HCT116 (cell line): ENCODE measurements around the gene PPIP5K2. TPM values are rescaled to one million over a fixed set of nuclear protein-coding genes. Genes with fewer than 3 reads are reported as not detected.

ENCODE experiments used
- ATAC-seq: fragments of 200-7000 bp; cut with Tn5 transposase; 2 replicates; pipeline ENCODE4 v1.9.1; 2020; ENCODE audit warnings: mild to moderate bottlenecking, moderate library complexity
- BruUV-seq: library from RNA; stranded (reverse); fragments of 400-500 nt; replicated peaks from 2 replicates; lab custom pipeline; 2021; lab: Mats Ljungman, UMichigan
- CTCF ChIA-PET: fragments of 300-600 bp; sonication (Branson Sonifier 250); formaldehyde crosslinking; loops from one replicate; lab custom pipeline; 2021; ENCODE audit warnings: antibody characterized with exemption; lab: Charles Lee
- POLR2A ChIA-PET: fragments of 300-600, 350-600 bp; sonication (Branson Sonifier 250); formaldehyde crosslinking; loops from one replicate; lab custom pipeline; 2021; ENCODE audit warnings: antibody characterized with exemption; lab: Charles Lee
- RAD21 ChIA-PET, 2 experiments: fragments of 300-600 bp; sonication (Branson Sonifier 250); formaldehyde crosslinking; loops; one replicate each; lab custom pipeline; 2023; ENCODE audit warnings: low total read pairs in 2 of 2; ENCODE audit not compliant: uncharacterized antibody in 2 of 2, unreplicated experiment in 2 of 2, low non-redundant PET in 1 of 2; lab: Charles Lee
- DNase-seq: peaks from one replicate; pipeline ENCODE4 v3.0.0-alpha.2; 2010; ENCODE audit warnings: low read depth, low spot score
- H2AFZ ChIP-seq: fragments of 200-600 bp; shearing (Covaris generic), sonication (generic); 2 replicates; pipeline ENCODE4 v1.6.1; 2017; ENCODE audit warnings: low read depth, mixed run types, mixed read lengths, antibody characterized with exemption, low read length; ENCODE audit not compliant: poor library complexity, severe bottlenecking
- H3K27ac ChIP-seq: 2 replicates; pipeline ENCODE4 v1.5.1; 2012; ENCODE audit warnings: low read depth, low read length
- H3K27me3 ChIP-seq: fragments of 200-600 bp; sonication (generic); 2 replicates; pipeline ENCODE4 v1.6.1; 2016; ENCODE audit warnings: mixed run types, low read length, mixed read lengths; ENCODE audit not compliant: insufficient read depth
- H3K36me3 ChIP-seq, 2 experiments: fragments of 200-500 bp in 1 of 2; fragments of 200-600 bp in 1 of 2; sonication (Bioruptor generic) in 1 of 2; sonication (generic) in 1 of 2; 2 replicates each; pipeline versions ENCODE4 v1.5.1 to v1.6.1; 2014 to 2016; ENCODE audit warnings: low read length in 2 of 2, inconsistent platforms in 1 of 2, mixed read lengths in 1 of 2, mixed run types in 1 of 2; ENCODE audit not compliant: insufficient read depth in 2 of 2, control insufficient read depth in 1 of 2
- H3K4me1 ChIP-seq, 2 experiments: fragments of 200-600 bp in 1 of 2; sonication (generic) in 1 of 2; 2 replicates each; pipeline versions ENCODE4 v1.5.1 to v1.6.1; 2012 to 2017; ENCODE audit warnings: low read length in 2 of 2, inconsistent platforms in 1 of 2, mild to moderate bottlenecking in 1 of 2, mixed read lengths in 1 of 2, mixed run types in 1 of 2, moderate library complexity in 1 of 2; ENCODE audit not compliant: insufficient read depth in 2 of 2, control insufficient read depth in 1 of 2
- H3K4me2 ChIP-seq: fragments of 200-600 bp; sonication (generic); 2 replicates; pipeline ENCODE4 v1.6.1; 2017; ENCODE audit warnings: mixed run types, low read length, mixed read lengths
- H3K4me3 ChIP-seq, 2 experiments: fragments of 200-600 bp in 1 of 2; sonication (generic) in 1 of 2; replicated peaks in 1 of 2; 2 replicates each; pipeline ENCODE4 v1.5.1; 2011 to 2016; ENCODE audit warnings: low read length in 2 of 2, control low read depth in 1 of 2, low read depth in 1 of 2, mild to moderate bottlenecking in 1 of 2, mixed read lengths in 1 of 2, mixed run types in 1 of 2
- H3K79me2 ChIP-seq: fragments of 200-600 bp; sonication (generic); 2 replicates; pipeline ENCODE4 v1.6.1; 2017; ENCODE audit warnings: mild to moderate bottlenecking, mixed run types, low read length, moderate library complexity, mixed read lengths; ENCODE audit not compliant: insufficient read depth
- H3K9ac ChIP-seq: fragments of 200-600 bp; sonication (generic); 2 replicates; pipeline ENCODE4 v1.6.1; 2016; ENCODE audit warnings: low read length, mixed read lengths
- H3K9me2 ChIP-seq: fragments of 200-600 bp; sonication (generic), shearing (Covaris generic); 2 replicates; pipeline ENCODE4 v1.6.1; 2017; ENCODE audit warnings: mixed run types, mild to moderate bottlenecking, moderate library complexity; ENCODE audit not compliant: insufficient read depth
- H3K9me3 ChIP-seq, 2 experiments: fragments of 200-500 bp in 1 of 2; fragments of 200-600 bp in 1 of 2; sonication (Bioruptor generic) in 1 of 2; sonication (generic) in 1 of 2; 2 replicates each; pipeline ENCODE4 v1.6.1; 2014 to 2017; ENCODE audit warnings: low read length in 2 of 2, mixed read lengths in 2 of 2, inconsistent platforms in 1 of 2, low read depth in 1 of 2, mild to moderate bottlenecking in 1 of 2, mixed run types in 1 of 2, moderate library complexity in 1 of 2; ENCODE audit not compliant: control insufficient read depth in 1 of 2, insufficient read depth in 1 of 2
- H4K20me1 ChIP-seq: fragments of 200-600 bp; sonication (generic), shearing (Covaris generic); 2 replicates; pipeline ENCODE4 v1.6.1; 2017; ENCODE audit warnings: mixed run types, mild to moderate bottlenecking, moderate library complexity; ENCODE audit not compliant: insufficient read depth
- ATF3 ChIP-seq: IDR thresholded peaks from 2 replicates; pipeline ENCODE4 v1.6.1; 2012
- CBX3 ChIP-seq: IDR thresholded peaks from 2 replicates; pipeline ENCODE4 v1.6.1; 2012; ENCODE audit warnings: low read depth
- CEBPB ChIP-seq: IDR thresholded peaks from 2 replicates; pipeline ENCODE4 v1.6.1; 2012; ENCODE audit warnings: low read depth
- EGR1 ChIP-seq: IDR thresholded peaks from 2 replicates; pipeline ENCODE4 v1.6.1; 2012; ENCODE audit warnings: low read depth
- ELF1 ChIP-seq: IDR thresholded peaks from 2 replicates; pipeline ENCODE4 v1.6.1; 2012; ENCODE audit warnings: low read depth, borderline replicate concordance
- EZH2phosphoT487 ChIP-seq: fragments of 200-600 bp; IDR thresholded peaks from 2 replicates; pipeline ENCODE4 v1.6.1; 2018; ENCODE audit warnings: antibody characterized with exemption, borderline replicate concordance
- FOSL1 ChIP-seq: IDR thresholded peaks from 2 replicates; pipeline ENCODE4 v1.6.1; 2012; ENCODE audit warnings: low read depth
- MAX ChIP-seq: IDR thresholded peaks from 2 replicates; pipeline ENCODE4 v1.6.1; 2012
- POLR2A ChIP-seq: IDR thresholded peaks from 2 replicates; pipeline ENCODE4 v1.7.0; 2011; ENCODE audit warnings: borderline replicate concordance; ENCODE audit not compliant: insufficient read depth, insufficient read length; ENCODE audit errors: extremely low read depth
- POLR2AphosphoS5 ChIP-seq: IDR thresholded peaks from 2 replicates; pipeline ENCODE4 v1.6.1; 2011; ENCODE audit warnings: mild to moderate bottlenecking, low read depth, low read length, moderate library complexity
- SP1 ChIP-seq: IDR thresholded peaks from 2 replicates; pipeline ENCODE4 v1.6.1; 2012; ENCODE audit warnings: low read depth
- SRF ChIP-seq: IDR thresholded peaks from 2 replicates; pipeline ENCODE4 v1.6.1; 2012; ENCODE audit warnings: low read depth
- TCF7L2 ChIP-seq: IDR thresholded peaks from 2 replicates; pipeline ENCODE4 v1.7.0; 2011; ENCODE audit warnings: borderline replicate concordance, inconsistent platforms; ENCODE audit not compliant: insufficient read depth, insufficient read length; ENCODE audit errors: extremely low read depth
- YY1 ChIP-seq: IDR thresholded peaks from 2 replicates; pipeline ENCODE4 v1.6.1; 2011; ENCODE audit warnings: low read length, low read depth, moderate library complexity, mild to moderate bottlenecking; ENCODE audit not compliant: insufficient replicate concordance; ENCODE audit errors: extremely low read depth
- ZBTB33 ChIP-seq: IDR thresholded peaks from 2 replicates; pipeline ENCODE4 v1.6.1; 2011; ENCODE audit warnings: mild to moderate bottlenecking, low read length, moderate library complexity; ENCODE audit not compliant: insufficient replicate concordance; ENCODE audit errors: extremely low read depth
- ZFX ChIP-seq: fragments of 450-650 bp; IDR thresholded peaks from 2 replicates; pipeline ENCODE4 v1.6.1; 2017
- ZNF274 ChIP-seq: fragments of 200-500 bp; sonication (Bioruptor generic); IDR thresholded peaks from 2 replicates; pipeline ENCODE4 v1.6.1; 2014; ENCODE audit warnings: mild to moderate bottlenecking, low read depth, low read length, inconsistent platforms
- intact Hi-C: fragments of 100-400 bp; cut with micrococcal nuclease; formaldehyde crosslinking; loops from 2 replicates; pipeline ENCODE4 v1.10.0; 2022
- total RNA-seq: library from RNA; stranded (reverse); gene quantifications from one replicate; pipeline ENCODE4 v1.2.1, GENCODE V29; 2021; ENCODE audit not compliant: unreplicated experiment

PPIP5K2 gene
- total RNA-seq, 1 experiment from 2014 or later: 45.8 TPM

- no peak overlapping the region for H2AFZ ChIP-seq
- TF ChIP-seq POLR2AphosphoS5 (no peak), CBX3 (no peak)
- TF ChIP-seq, all 23 proteins: peak for 0
- DNase-seq (no peak), ATAC-seq (no peak)
- Histone ChIP-seq H4K20me1 (no peaks in the 10 kb centered on the region), H3K9me3 (no peaks in the 10 kb centered on the region), H3K79me2 (no peaks in the 10 kb centered on the region), H3K27ac (no peak overlapping the region), H3K9me2 (no peaks in the 10 kb centered on the region), H3K36me3 (no peaks in the 10 kb centered on the region), H3K4me3 (no peak overlapping the region), H3K9ac (no peak overlapping the region), H3K27me3 (no peaks in the 10 kb centered on the region), H3K4me2 (no peak overlapping the region), H3K4me1 (no peaks in the 10 kb centered on the region)
- intact Hi-C loops: no loop called here
- ChIA-PET RAD21 (no interaction called here), POLR2A (no interaction called here), CTCF (no interaction called here)
- no TSS peak for BruUV-seq
Measured at GRCh38 chr5:103210952-103211351, 90.9 kb downstream of the PPIP5K2 start.

GRCh38 chr5:103211576-103212561 is 91.8 kb downstream of the PPIP5K2 start:
- Histone ChIP-seq H4K20me1 (no peaks in the 10 kb centered on the region), H3K4me2 (no peak overlapping the region), H3K36me3 (no peaks in the 10 kb centered on the region), H3K79me2 (no peaks in the 10 kb centered on the region), H3K27me3 (no peaks in the 10 kb centered on the region), H3K27ac (no peak overlapping the region), H2AFZ (no peak overlapping the region), H3K9me3 (no peaks in the 10 kb centered on the region), H3K4me3 (no peak overlapping the region), H3K9me2 (no peaks in the 10 kb centered on the region), H3K9ac (no peak overlapping the region), H3K4me1 (peaks cover 0 to 3% of the 10 kb centered on the region in 2 experiments; a peak in 1 of 4 replicates)
- ChIA-PET POLR2A (no interaction called here), RAD21 (no interaction called here), CTCF (interaction anchor here (0.6 to 0.9 kb wide), 2 partner anchors 13 to 759 kb away, joined by 3 read pairs; no protein-coding TSS in a partner anchor)
- no peak for DNase-seq
- intact Hi-C loops: no loop called here
- ATAC-seq: no peak
- BruUV-seq: no TSS peak
- no peak for TF ChIP-seq EZH2phosphoT487
- no peak for TF ChIP-seq SP1
- TF ChIP-seq SRF: no peak
- TF ChIP-seq CEBPB: no peak
- TF ChIP-seq FOSL1: no peak
- TF ChIP-seq YY1: no peak
- no peak for TF ChIP-seq ZBTB33
- no peak for TF ChIP-seq EGR1
- TF ChIP-seq MAX: no peak
- TF ChIP-seq POLR2A: no peak
- TF ChIP-seq ATF3: no peak
- TF ChIP-seq ZFX: no peak
- TF ChIP-seq ELF1: no peak
- no peak for TF ChIP-seq ZNF274
- no peak for TF ChIP-seq TCF7L2
